HUES48 (cell line): ENCODE measurements around the gene FOXC1.
A peak's percentile ranks its signal among the peaks of the same experiment; 100 is the strongest.

ENCODE experiments used
- H3K27ac ChIP-seq: one replicate; pipeline ENCODE4 v1.7.0; 2013; ENCODE audit warnings: low read depth, low read length, inconsistent platforms
- H3K27me3 ChIP-seq: 2 replicates; pipeline ENCODE4 v1.6.1; 2013; ENCODE audit warnings: mild to moderate bottlenecking, low read length; ENCODE audit not compliant: control insufficient read depth, insufficient read depth
- H3K36me3 ChIP-seq: 2 replicates; pipeline ENCODE4 v1.6.1; 2013; ENCODE audit warnings: low read length; ENCODE audit not compliant: control insufficient read depth, insufficient read depth
- H3K4me1 ChIP-seq: 2 replicates; pipeline ENCODE4 v1.6.1; 2013; ENCODE audit warnings: mild to moderate bottlenecking, low read length; ENCODE audit not compliant: control insufficient read depth, insufficient read depth
- H3K4me3 ChIP-seq: 2 replicates; pipeline ENCODE4 v1.5.1; 2013; ENCODE audit warnings: mild to moderate bottlenecking, low read depth, low read length
- H3K9ac ChIP-seq: 2 replicates; pipeline ENCODE4 v1.6.1; 2013; ENCODE audit warnings: mild to moderate bottlenecking, low read depth, low read length, moderate library complexity
- H3K9me3 ChIP-seq: 2 replicates; pipeline ENCODE4 v1.6.1; 2013; ENCODE audit warnings: low read length; ENCODE audit not compliant: control insufficient read depth, insufficient read depth

FOXC1 gene

DNA sequence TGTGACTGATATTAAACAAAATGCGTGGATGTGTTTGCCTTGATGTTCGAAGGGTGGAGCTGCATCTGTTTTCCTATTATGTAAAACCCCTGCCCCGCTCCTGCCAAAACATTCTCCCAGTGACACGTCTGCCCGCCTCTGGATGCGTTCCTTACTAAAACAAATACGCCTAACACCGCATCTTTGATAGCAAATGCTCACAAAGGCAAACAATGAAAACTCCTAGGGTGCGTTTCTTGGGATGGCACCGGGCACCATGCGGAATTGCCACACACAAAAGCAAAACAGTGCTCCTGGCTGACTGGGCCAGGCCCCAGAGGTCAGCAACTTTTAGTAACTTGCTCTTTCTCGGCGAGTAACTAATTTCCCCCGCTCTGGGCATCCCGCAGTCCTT is 9.0 kb upstream of the FOXC1 start:
- Histone ChIP-seq H3K4me3 (no peak overlapping the region), H3K36me3 (no peaks in the 10 kb centered on the region), H3K9me3 (no peaks in the 10 kb centered on the region), H3K4me1 (peaks cover 18% of the 10 kb centered on the region), H3K27me3 (peaks cover 62% of the 10 kb centered on the region), H3K27ac (no peak overlapping the region), H3K9ac (no peak overlapping the region)

DNA sequence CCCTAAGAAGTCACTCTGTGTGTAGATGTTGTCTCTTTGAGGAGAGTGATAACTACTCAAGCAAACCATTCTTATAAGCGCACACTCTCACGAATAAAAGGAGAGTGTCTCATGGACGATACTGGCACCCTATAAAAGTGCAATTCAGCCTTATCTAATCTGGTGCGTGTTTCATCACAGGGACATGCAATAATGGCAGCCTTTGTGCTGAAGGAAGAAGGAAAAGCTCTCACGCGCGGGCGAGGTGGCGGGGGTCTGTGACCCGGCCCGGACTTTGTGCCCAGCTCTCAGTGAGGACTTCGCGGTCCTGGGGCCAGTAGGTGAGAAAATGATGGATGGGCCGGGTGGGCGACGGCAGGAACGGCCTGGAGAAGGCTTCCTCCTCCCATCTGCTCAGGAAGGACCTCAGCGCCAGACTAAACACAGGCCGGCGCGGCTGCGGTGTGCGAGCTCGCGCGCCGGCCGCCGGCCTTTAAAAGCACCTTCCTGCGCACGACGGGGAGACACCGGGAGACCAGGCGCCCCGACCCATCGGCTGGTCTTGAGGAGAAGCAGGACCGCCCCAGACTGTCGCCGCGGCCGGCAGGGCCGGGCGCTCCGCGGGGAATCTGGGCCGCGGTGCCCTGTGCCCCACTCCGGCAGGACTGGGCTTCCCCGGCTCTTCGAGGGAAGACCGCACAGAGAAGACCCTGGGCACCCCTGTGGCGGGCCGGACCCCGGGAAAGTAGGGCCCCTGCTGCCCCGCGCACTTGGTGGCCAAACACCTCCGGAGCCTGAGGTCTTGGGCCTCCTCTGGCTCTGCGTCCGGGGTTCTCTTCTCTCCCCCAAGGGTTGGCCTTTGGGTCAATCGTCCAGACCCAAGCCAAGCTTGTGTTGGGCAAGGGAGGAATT is 8.3 kb upstream of the FOXC1 start:
- peaks cover 24% of the 10 kb centered on the region for H3K4me1 ChIP-seq
- H3K36me3 ChIP-seq = no peaks in the 10 kb centered on the region
- no peak overlapping the region for H3K9ac ChIP-seq
- no peaks in the 10 kb centered on the region for H3K9me3 ChIP-seq
- peaks cover 65% of the 10 kb centered on the region for H3K27me3 ChIP-seq
- no peak overlapping the region for H3K27ac ChIP-seq
- H3K4me3 ChIP-seq = no peak overlapping the region

DNA sequence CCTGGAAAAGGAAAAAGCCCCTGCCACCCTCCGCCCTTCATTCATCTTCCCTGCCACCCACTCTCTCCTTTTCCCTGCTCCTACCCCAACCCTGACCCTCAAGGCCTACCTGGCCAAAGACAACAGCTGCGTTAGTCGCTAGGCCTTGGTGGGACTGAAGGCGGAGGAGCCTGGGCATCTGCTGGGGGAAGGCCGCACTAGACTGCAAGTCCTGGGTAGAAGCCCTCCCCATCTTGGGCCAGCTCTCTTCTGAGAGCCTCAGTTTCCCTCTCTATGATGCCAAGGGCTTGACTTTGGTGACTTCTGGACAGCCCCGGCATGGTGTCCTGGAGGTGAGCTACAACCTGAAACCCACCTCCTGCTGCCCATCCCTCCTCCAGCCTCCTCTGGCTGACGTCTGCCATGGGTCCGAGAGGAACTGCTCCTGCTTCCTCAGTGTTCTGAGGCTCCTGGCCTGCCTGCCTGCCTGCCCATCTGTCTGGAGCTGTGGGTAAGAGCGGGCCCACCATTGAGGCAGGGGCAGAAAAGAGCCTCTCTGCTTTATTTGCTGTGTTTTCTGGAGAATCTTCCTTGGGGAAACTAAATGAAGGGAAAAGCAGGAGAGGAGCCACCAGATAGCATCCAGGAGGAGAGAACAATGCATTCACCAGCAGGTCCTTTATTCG is 7.5 kb upstream of the FOXC1 start:
- Histone ChIP-seq H3K27me3 (peaks cover 72% of the 10 kb centered on the region), H3K9me3 (no peaks in the 10 kb centered on the region), H3K36me3 (no peaks in the 10 kb centered on the region), H3K27ac (no peak overlapping the region), H3K4me1 (peaks cover 24% of the 10 kb centered on the region), H3K9ac (no peak overlapping the region), H3K4me3 (no peak overlapping the region)

GRCh38 chr6:1603708-1604107 is 6.0 kb upstream of the FOXC1 start:
- Histone ChIP-seq H3K4me1 (peaks cover 32% of the 10 kb centered on the region), H3K36me3 (no peaks in the 10 kb centered on the region), H3K4me3 (peak overlapping the region; percentile 58; the same call in 1 of the 2 replicates), H3K9me3 (no peaks in the 10 kb centered on the region), H3K27ac (no peak overlapping the region), H3K27me3 (peaks cover 88% of the 10 kb centered on the region), H3K9ac (no peak overlapping the region)

DNA sequence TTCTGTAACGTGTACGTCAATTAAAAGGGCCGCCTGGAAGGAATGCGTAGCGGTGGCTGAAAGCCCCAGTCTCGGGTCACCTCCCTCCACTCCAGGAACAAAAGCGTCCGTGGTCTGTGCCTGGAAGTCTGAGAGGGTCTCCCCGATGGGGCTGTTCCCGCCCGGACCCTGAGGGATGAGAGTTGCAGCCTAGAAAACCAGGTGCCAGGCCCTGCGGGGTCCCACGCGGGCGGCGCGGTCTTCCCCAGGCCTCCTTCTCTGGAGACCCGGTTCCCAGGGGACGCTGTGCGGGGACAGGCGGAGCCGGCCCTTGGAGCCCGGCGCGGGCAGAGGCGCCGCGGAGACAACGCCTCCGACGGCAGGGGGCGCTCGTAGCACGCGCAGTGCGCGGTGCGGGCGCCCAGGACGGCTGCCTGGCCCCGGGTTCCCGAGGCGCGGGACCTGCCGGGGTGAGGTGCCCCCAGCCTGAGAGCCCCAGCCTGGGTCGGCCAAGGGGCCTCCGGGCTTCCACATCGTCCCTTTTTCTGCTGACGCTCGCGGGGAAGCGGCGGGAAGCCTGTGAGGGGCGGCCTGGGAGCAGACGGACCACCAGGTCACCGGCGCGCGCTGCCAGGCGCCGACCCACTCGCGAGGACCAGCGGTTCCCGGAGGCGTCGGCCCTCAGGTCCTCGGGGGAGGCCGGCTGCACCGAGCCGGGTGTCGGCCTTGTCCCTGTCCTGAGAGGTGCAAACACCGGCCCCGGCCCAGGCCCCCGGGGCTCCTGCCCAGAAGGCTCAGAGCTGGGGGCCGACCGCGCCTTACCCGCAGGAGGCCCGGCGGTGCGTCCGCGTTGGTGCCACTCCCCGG is 5.3 kb upstream of the FOXC1 start:
- Histone ChIP-seq H3K27ac (no peak overlapping the region), H3K36me3 (no peaks in the 10 kb centered on the region), H3K4me3 (peak overlapping the region; percentile 58), H3K9ac (no peak overlapping the region), H3K27me3 (peaks cover 92% of the 10 kb centered on the region), H3K4me1 (peaks cover 32% of the 10 kb centered on the region), H3K9me3 (no peaks in the 10 kb centered on the region)

DNA sequence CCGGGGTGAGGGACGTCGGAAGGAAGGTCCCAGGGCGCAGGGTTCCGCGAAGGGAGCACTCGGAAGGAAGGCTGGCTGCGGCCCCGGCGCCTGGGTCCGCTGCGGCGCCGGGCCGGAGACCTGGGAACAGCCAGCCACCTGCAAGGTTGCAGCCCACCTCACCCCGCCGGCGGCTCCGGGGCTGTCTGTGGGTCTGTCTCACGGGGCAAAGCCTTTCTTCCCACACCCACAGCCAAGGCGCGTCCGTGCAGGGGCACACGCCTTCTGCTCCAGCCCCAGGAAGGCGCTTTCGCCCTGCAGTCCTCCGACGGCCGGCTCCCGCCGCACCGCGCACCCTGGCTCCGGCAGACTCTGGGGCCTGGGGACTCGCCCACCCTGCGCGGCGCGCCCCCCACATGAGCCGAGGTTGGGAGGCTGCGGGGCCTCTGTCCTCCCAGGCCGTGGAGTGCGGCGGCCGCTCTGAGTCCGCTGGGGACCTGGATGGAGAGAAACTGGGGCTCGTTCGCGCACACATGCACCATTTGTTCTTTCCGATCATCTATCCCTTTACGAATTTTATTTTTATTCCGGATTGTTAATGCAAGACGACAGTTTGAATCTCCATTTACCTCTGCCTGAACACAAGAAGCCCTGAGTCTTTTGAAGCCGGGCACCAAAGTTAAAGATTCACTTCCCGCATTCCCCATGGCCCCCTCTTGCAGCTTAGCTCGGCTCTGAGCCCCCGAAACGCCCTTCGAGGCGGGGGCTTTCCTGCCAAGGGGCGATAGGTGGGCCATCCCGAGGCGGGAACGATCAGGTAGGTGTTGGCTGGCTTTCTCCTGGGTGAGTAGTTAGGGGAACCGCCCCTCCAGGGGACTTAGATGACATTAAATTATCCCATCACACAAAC is 4.5 kb upstream of the FOXC1 start:
- peak overlapping the region; percentile 58 for H3K4me3 ChIP-seq
- peaks cover 32% of the 10 kb centered on the region for H3K4me1 ChIP-seq
- peaks cover 94% of the 10 kb centered on the region for H3K27me3 ChIP-seq
- no peaks in the 10 kb centered on the region for H3K9me3 ChIP-seq
- no peak overlapping the region for H3K9ac ChIP-seq
- no peak overlapping the region for H3K27ac ChIP-seq
- H3K36me3 ChIP-seq = no peaks in the 10 kb centered on the region

DNA sequence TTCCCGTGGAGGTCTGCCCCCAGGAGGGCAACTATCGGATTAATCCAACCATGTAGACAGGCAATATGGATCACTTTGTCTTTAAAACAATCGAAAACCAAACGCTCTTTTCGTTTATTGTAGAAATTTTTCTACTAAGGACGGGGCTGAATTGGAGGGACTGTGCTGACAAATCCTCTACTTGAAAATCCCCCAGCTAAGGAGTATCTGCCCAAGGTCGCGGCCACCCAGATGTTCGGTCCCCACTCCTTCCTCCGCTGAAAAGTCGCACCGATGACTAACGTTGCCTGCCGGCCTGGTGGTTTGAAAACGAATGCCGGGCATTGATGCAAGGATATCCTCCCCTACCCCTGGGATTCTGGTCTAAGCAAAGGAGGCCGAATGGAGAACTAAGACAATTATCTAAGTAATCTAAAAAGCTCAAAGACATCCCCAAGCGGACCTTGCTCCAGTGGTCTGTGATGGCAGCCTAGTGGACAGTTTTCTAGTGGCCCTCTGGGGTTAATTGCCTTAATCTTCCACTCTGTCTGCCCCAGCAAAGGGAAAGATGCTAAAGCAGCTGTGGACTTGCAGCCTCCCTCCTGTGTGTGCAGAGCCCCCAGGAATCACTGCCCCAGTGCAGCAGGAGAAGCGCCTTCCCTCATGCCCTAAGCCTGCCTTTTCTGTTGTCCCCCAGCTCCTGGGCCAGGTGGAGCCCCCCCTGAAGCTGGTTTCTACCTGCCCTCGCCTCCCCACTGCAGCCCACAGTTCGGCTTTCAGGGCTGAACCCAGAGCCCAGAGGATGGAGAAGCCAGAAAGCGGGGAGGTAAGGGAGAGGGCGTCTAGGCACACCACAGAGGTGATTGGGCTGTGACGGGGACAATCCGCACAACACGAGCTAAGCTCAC is 3.6 kb upstream of the FOXC1 start:
- Histone ChIP-seq H3K36me3 (no peaks in the 10 kb centered on the region), H3K9ac (no peak overlapping the region), H3K9me3 (no peaks in the 10 kb centered on the region), H3K27me3 (peaks cover 97% of the 10 kb centered on the region), H3K27ac (no peak overlapping the region), H3K4me3 (peak overlapping the region; percentile 56), H3K4me1 (peaks cover 32% of the 10 kb centered on the region)

DNA sequence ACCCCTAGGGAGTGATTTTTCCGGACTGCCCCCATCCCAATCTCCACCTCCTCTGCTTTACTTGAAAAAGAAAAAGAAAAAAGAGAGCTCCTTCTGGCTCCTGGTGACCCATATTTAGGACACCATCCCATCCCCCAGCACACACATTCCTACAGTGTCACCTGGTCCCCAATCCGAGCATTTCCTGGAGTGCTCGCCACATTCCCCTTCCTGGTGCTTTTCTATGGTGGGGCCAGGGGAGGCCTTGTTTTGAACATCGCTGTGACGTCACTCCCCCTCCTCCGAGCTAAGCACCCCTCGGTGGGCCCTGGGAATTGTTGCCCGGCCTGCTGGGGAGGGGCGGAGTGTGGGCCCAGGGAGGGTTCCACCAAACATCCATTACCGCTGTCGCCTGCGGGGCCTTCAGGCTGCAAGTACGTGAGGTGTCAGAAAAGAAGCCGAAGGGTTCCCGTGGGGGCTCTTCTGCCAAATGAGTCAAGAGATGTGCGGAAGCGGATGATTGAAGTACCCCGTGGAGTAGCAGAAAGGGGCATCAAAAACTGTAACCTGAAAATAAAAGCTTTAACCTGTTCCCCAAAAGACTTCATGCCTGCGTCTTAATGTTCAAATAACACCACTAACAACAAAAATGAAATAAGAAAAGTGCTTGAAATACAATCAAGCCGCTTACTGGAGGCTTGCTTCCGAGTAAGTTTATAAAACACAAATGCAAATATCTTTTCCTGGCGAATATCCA is 2.8 kb upstream of the FOXC1 start:
- Histone ChIP-seq H3K9me3 (no peaks in the 10 kb centered on the region), H3K27me3 (peaks cover 98% of the 10 kb centered on the region), H3K27ac (peak overlapping the region; percentile 37), H3K36me3 (no peaks in the 10 kb centered on the region), H3K4me1 (peaks cover 34% of the 10 kb centered on the region), H3K4me3 (peak overlapping the region; percentile 56), H3K9ac (no peak overlapping the region)

DNA sequence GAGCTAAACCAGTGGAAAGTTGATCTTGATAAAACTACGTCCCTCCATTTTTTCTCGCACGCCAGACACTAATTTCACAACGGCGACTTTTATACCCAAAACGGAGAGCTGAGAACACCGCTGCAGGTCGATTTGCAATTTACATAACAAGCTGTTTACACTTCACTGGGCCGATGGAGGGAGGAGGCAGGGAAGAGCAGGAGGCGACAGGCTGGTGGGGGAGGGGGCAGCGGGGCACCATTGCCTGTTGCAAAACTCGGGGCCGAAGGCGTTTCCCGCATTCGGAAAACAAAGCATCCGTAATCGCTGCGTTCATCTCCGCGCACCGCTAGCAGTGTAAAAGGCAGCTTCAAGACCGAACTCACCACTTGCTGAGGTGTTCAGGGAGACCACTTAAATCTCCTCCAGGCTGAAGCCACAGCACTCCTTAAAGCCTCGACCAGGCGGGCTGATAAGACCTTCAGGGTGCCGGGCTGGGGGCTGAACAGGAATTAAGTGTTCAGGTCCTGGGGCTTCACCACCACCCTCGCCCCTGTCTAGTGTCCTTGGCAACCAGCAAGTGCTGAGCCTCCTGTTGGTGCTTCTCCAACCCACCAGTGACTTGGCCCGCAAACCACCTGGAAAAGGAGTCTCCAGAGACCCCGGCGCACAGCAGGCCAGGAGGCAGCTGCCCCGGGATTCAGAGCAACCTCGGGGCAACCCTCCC is 2.0 kb upstream of the FOXC1 start:
- Histone ChIP-seq H3K9ac (no peak overlapping the region), H3K36me3 (no peaks in the 10 kb centered on the region), H3K4me3 (peak overlapping the region; percentile 56), H3K27me3 (peaks cover 98% of the 10 kb centered on the region), H3K27ac (peak overlapping the region; percentile 37), H3K4me1 (peaks cover 35% of the 10 kb centered on the region), H3K9me3 (no peaks in the 10 kb centered on the region)
